SK-N-SH treated with all-trans-retinoic acid at 6 μM for 48 hours (cell line): ENCODE measurements around the gene WIPF1.

Source experiments
- ATAC-seq: fragments of 200-7000 bp; cut with Tn5 transposase; 3 replicates; pipeline ENCODE4 v1.9.1; 2020; ENCODE audit warnings: mild to moderate bottlenecking, moderate library complexity
- ARNTL ChIP-seq: fragments of 450-650 bp; formaldehyde crosslinking; IDR thresholded peaks from 2 replicates; pipeline ENCODE4 v1.5.0; 2020; ENCODE audit warnings: low read depth, mild to moderate bottlenecking, moderate library complexity, borderline replicate concordance
- BACH2 ChIP-seq: fragments of 250-450 bp; sonication (Bioruptor Pico); IDR thresholded peaks from 2 replicates; pipeline ENCODE4 v1.9.0; 2021; ENCODE audit warnings: mild to moderate bottlenecking, borderline replicate concordance
- CSDC2 ChIP-seq: fragments of 250-450 bp; sonication (Bioruptor Pico); IDR thresholded peaks from 2 replicates; pipeline ENCODE4 v1.5.0; 2020; ENCODE audit warnings: mild to moderate bottlenecking, moderate library complexity
- GLIS3 ChIP-seq: fragments of 250-450 bp; sonication (Bioruptor Pico); IDR thresholded peaks from 2 replicates; pipeline ENCODE4 v1.5.0; 2020; ENCODE audit warnings: mild to moderate bottlenecking, moderate library complexity
- ISL1 ChIP-seq: fragments of 250-450 bp; sonication (Bioruptor Pico); IDR thresholded peaks from 2 replicates; pipeline ENCODE4 v2.1.2; 2022; ENCODE audit warnings: mild to moderate bottlenecking, moderate library complexity
- OSR1 ChIP-seq: fragments of 250-450 bp; sonication (Bioruptor Pico); IDR thresholded peaks from 2 replicates; pipeline ENCODE4 v1.8.0; 2022; ENCODE audit warnings: moderate library complexity, mild to moderate bottlenecking, inconsistent platforms
- PPARA ChIP-seq: fragments of 250-450 bp; sonication (Bioruptor Pico); IDR thresholded peaks from 2 replicates; pipeline ENCODE4 v1.5.0; 2020; ENCODE audit warnings: mild to moderate bottlenecking, borderline replicate concordance
- RARB ChIP-seq: fragments of 250-450 bp; sonication (Bioruptor Pico); IDR thresholded peaks from 2 replicates; pipeline ENCODE4 v1.8.0; 2021; ENCODE audit warnings: mild to moderate bottlenecking, moderate library complexity
- SNAI2 ChIP-seq: fragments of 250-450 bp; sonication (Bioruptor Pico); IDR thresholded peaks from 2 replicates; pipeline ENCODE4 v1.5.0; 2020; ENCODE audit warnings: mild to moderate bottlenecking, moderate library complexity
- TOX ChIP-seq: fragments of 250-450 bp; sonication (Bioruptor Pico); IDR thresholded peaks from 2 replicates; pipeline ENCODE4 v1.8.0; 2021; ENCODE audit warnings: mild to moderate bottlenecking, moderate library complexity, borderline replicate concordance
- ZC3H10 ChIP-seq: fragments of 250-450 bp; sonication (Bioruptor Pico); IDR thresholded peaks from 2 replicates; pipeline ENCODE4 v1.5.1; 2021; ENCODE audit warnings: mild to moderate bottlenecking, moderate library complexity
- ZFP3 ChIP-seq: fragments of 250-450 bp; sonication (Bioruptor Pico); IDR thresholded peaks from 2 replicates; pipeline ENCODE4 v1.5.0; 2020; ENCODE audit warnings: mild to moderate bottlenecking, moderate library complexity
- ZNF565 ChIP-seq: fragments of 450-650 bp; formaldehyde crosslinking; conservative IDR thresholded peaks from 2 replicates; pipeline ENCODE4 v1.5.0; 2020; ENCODE audit warnings: low read depth, mild to moderate bottlenecking, moderate library complexity
- ZNF70 ChIP-seq: fragments of 450-650 bp; formaldehyde crosslinking; IDR thresholded peaks from 2 replicates; pipeline ENCODE4 v1.5.0; 2020; ENCODE audit warnings: mild to moderate bottlenecking, moderate library complexity
- TF ChIP-seq, protein P1 (sequence below): fragments of 250-450 bp; sonication (Bioruptor Pico); IDR thresholded peaks from 2 replicates; pipeline ENCODE4 v1.5.1; 2020; ENCODE audit warnings: low read depth, mild to moderate bottlenecking, moderate library complexity
- TF ChIP-seq, protein P2 (sequence below): fragments of 250-450 bp; sonication (Bioruptor Pico); IDR thresholded peaks from 2 replicates; pipeline ENCODE4 v1.5.0; 2020; ENCODE audit warnings: mild to moderate bottlenecking, moderate library complexity
- TF ChIP-seq, protein P3 (sequence below): fragments of 250-450 bp; sonication (Bioruptor Pico); IDR thresholded peaks from 2 replicates; pipeline ENCODE4 v1.8.0; 2021; ENCODE audit warnings: low read depth, mild to moderate bottlenecking, moderate library complexity, borderline replicate concordance
- TF ChIP-seq, protein P4 (sequence below): fragments of 250-450 bp; sonication (Bioruptor Pico); IDR thresholded peaks from 2 replicates; pipeline ENCODE4 v1.5.1; 2021; ENCODE audit warnings: mild to moderate bottlenecking, moderate library complexity
- TF ChIP-seq, protein P5 (sequence below): fragments of 250-450 bp; sonication (Bioruptor Pico); IDR thresholded peaks from 2 replicates; pipeline ENCODE4 v1.8.0; 2020; ENCODE audit warnings: mild to moderate bottlenecking, moderate library complexity, borderline replicate concordance

WIPF1 gene

DNA sequence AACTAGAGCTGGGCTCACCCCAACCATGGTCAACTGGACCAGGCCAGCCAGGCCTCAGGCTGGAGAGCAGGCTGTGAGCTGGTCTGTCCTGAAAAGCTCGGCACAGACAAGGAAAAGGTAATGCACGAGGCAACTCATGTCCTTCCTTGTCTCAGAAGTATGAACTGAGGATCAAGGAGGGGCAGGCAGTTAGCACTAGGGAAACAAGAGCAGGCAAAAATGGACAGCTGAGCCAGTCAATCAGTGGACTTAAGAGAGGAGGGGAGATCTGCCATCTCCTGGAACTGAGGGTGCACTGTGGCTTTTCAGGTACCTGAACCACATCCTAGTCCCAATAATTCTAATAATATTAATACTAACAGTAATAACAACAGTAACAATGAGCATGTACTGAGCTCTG lies 20.6 kb upstream of the WIPF1 start:
- no peak for ATAC-seq
- no peak for TF ChIP-seq SNAI2 (CRISPR knock-in tag)
- TF ChIP-seq ZC3H10 (CRISPR knock-in tag), result no peak
- no peak for TF ChIP-seq GLIS3
- TF ChIP-seq, protein P1, sequence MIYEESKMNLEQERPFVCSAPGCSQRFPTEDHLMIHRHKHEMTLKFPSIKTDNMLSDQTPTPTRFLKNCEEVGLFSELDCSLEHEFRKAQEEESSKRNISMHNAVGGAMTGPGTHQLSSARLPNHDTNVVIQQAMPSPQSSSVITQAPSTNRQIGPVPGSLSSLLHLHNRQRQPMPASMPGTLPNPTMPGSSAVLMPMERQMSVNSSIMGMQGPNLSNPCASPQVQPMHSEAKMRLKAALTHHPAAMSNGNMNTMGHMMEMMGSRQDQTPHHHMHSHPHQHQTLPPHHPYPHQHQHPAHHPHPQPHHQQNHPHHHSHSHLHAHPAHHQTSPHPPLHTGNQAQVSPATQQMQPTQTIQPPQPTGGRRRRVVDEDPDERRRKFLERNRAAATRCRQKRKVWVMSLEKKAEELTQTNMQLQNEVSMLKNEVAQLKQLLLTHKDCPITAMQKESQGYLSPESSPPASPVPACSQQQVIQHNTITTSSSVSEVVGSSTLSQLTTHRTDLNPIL (CRISPR knock-in tag), result no peak
- no peak for TF ChIP-seq RARB (CRISPR knock-in tag)
- TF ChIP-seq, protein P2, sequence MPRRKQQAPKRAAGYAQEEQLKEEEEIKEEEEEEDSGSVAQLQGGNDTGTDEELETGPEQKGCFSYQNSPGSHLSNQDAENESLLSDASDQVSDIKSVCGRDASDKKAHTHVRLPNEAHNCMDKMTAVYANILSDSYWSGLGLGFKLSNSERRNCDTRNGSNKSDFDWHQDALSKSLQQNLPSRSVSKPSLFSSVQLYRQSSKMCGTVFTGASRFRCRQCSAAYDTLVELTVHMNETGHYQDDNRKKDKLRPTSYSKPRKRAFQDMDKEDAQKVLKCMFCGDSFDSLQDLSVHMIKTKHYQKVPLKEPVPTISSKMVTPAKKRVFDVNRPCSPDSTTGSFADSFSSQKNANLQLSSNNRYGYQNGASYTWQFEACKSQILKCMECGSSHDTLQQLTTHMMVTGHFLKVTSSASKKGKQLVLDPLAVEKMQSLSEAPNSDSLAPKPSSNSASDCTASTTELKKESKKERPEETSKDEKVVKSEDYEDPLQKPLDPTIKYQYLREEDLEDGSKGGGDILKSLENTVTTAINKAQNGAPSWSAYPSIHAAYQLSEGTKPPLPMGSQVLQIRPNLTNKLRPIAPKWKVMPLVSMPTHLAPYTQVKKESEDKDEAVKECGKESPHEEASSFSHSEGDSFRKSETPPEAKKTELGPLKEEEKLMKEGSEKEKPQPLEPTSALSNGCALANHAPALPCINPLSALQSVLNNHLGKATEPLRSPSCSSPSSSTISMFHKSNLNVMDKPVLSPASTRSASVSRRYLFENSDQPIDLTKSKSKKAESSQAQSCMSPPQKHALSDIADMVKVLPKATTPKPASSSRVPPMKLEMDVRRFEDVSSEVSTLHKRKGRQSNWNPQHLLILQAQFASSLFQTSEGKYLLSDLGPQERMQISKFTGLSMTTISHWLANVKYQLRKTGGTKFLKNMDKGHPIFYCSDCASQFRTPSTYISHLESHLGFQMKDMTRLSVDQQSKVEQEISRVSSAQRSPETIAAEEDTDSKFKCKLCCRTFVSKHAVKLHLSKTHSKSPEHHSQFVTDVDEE (CRISPR knock-in tag), result no peak
- no peak for TF ChIP-seq ZFP3 (CRISPR knock-in tag)
- no peak for TF ChIP-seq ZNF70 (CRISPR knock-in tag)
- no peak for TF ChIP-seq ARNTL (CRISPR knock-in tag)
- TF ChIP-seq, protein P3, sequence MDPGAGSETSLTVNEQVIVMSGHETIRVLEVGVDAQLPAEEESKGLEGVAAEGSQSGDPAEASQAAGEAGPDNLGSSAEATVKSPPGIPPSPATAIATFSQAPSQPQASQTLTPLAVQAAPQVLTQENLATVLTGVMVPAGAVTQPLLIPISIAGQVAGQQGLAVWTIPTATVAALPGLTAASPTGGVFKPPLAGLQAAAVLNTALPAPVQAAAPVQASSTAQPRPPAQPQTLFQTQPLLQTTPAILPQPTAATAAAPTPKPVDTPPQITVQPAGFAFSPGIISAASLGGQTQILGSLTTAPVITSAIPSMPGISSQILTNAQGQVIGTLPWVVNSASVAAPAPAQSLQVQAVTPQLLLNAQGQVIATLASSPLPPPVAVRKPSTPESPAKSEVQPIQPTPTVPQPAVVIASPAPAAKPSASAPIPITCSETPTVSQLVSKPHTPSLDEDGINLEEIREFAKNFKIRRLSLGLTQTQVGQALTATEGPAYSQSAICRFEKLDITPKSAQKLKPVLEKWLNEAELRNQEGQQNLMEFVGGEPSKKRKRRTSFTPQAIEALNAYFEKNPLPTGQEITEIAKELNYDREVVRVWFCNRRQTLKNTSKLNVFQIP, result no peak
- TF ChIP-seq ZNF565 (CRISPR knock-in tag), result no peak
- no peak for TF ChIP-seq TOX (CRISPR knock-in tag)
- no peak for TF ChIP-seq OSR1 (CRISPR knock-in tag)
- TF ChIP-seq, protein P4, sequence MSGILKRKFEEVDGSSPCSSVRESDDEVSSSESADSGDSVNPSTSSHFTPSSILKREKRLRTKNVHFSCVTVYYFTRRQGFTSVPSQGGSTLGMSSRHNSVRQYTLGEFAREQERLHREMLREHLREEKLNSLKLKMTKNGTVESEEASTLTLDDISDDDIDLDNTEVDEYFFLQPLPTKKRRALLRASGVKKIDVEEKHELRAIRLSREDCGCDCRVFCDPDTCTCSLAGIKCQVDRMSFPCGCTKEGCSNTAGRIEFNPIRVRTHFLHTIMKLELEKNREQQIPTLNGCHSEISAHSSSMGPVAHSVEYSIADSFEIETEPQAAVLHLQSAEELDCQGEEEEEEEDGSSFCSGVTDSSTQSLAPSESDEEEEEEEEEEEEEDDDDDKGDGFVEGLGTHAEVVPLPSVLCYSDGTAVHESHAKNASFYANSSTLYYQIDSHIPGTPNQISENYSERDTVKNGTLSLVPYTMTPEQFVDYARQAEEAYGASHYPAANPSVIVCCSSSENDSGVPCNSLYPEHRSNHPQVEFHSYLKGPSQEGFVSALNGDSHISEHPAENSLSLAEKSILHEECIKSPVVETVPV (CRISPR knock-in tag), result no peak
- TF ChIP-seq CSDC2, result no peak
- TF ChIP-seq PPARA, result no peak
- TF ChIP-seq ISL1, result no peak
- TF ChIP-seq, protein P5, sequence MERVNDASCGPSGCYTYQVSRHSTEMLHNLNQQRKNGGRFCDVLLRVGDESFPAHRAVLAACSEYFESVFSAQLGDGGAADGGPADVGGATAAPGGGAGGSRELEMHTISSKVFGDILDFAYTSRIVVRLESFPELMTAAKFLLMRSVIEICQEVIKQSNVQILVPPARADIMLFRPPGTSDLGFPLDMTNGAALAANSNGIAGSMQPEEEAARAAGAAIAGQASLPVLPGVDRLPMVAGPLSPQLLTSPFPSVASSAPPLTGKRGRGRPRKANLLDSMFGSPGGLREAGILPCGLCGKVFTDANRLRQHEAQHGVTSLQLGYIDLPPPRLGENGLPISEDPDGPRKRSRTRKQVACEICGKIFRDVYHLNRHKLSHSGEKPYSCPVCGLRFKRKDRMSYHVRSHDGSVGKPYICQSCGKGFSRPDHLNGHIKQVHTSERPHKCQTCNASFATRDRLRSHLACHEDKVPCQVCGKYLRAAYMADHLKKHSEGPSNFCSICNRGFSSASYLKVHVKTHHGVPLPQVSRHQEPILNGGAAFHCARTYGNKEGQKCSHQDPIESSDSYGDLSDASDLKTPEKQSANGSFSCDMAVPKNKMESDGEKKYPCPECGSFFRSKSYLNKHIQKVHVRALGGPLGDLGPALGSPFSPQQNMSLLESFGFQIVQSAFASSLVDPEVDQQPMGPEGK (CRISPR knock-in tag), result no peak
- TF ChIP-seq BACH2 (CRISPR knock-in tag), result no peak

DNA sequence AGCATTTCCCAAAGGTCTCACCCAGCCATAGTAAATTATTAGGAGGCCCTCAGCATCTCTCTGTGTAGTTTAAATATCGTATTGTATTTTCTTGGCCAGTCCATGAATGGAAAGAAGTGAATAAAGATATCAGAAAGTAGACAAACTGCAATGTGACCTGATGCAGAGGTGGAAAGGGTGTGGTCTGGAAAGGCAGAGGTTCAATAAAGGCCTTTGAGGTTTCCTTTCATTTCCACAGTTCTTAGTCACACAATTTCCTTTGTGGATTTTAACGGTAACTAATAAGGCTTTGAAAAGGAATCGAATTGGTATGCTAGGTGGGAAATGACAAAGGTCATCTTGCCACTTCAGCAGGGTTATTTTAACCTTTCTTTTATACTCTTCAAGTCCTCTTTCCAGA lies 20.1 kb upstream of the WIPF1 start:
- TF ChIP-seq, protein P1 (CRISPR knock-in tag), result no peak
- no peak for TF ChIP-seq OSR1 (CRISPR knock-in tag)
- TF ChIP-seq, protein P3, result no peak
- TF ChIP-seq, protein P4 (CRISPR knock-in tag), result no peak
- no peak for ATAC-seq
